ENCODE data around the gene NUMB.

DNA sequence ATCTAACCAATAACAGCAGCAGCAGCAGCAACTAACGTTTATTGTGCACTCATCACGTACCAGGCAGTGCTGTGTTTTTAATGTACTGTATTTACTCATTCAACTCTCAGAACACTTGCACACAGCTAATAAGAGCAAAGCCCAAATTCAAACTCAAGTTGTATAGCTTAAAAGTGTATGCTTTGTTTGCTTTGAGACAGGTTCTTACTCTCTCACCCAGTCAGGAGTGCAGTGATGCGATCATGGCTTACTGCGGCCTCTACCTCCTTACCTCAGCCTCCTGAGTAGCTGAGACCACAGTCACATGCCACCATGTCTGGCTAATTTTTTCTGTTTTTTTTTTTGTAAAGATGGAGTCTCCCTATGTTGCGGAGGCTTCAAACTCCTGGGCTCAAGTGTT, 115.7 kb downstream of the NUMB start:
- TF ChIP-seq, protein P1, sequence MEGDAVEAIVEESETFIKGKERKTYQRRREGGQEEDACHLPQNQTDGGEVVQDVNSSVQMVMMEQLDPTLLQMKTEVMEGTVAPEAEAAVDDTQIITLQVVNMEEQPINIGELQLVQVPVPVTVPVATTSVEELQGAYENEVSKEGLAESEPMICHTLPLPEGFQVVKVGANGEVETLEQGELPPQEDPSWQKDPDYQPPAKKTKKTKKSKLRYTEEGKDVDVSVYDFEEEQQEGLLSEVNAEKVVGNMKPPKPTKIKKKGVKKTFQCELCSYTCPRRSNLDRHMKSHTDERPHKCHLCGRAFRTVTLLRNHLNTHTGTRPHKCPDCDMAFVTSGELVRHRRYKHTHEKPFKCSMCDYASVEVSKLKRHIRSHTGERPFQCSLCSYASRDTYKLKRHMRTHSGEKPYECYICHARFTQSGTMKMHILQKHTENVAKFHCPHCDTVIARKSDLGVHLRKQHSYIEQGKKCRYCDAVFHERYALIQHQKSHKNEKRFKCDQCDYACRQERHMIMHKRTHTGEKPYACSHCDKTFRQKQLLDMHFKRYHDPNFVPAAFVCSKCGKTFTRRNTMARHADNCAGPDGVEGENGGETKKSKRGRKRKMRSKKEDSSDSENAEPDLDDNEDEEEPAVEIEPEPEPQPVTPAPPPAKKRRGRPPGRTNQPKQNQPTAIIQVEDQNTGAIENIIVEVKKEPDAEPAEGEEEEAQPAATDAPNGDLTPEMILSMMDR (IDR thresholded peaks at IDR 0.05; ENCODE audit: extremely low read depth in 1 of 2, insufficient read depth in 1 of 2, low read depth in 1 of 2, low read length in 2 of 2): no peak
- TF ChIP-seq POLR2A (IDR thresholded peaks at IDR 0.05; ENCODE audit: low read depth, low read length) (no peak), EZH2 (IDR thresholded peaks at IDR 0.05; ENCODE audit: borderline replicate concordance, low read depth, low read length, severe bottlenecking) (no peak)

All from endothelial cell of umbilical vein (primary cell).